ENCODE measurements around the gene TRIP4. TPM values are rescaled to one million over a fixed set of nuclear protein-coding genes. Genes with fewer than 3 reads are reported as not detected.

The TRIP4 gene
- total RNA-seq, 4 donors from 2014 or later = 9.9 to 13.2 (median 11.8) TPM

- no peak for DNase-seq (ENCODE audit: extremely low spot score)
- peaks cover 9 to 28% (median 17%) of the 10 kb centered on the region in 4 donors for H3K36me3 ChIP-seq
- peak overlapping the region in 3 of 4 donors; percentile 25 to 72 (median 63) for H3K27ac ChIP-seq (replicated peaks in 1 of 4)
- peaks cover 29 to 83% (median 57%) of the 10 kb centered on the region in 4 donors for H3K4me1 ChIP-seq
- TF ChIP-seq CTCF (IDR thresholded peaks at IDR 0.05) (no peak), EP300 (IDR thresholded peaks at IDR 0.05) (no peak), POLR2AphosphoS5 (IDR thresholded peaks at IDR 0.05) (no peak), POLR2A (IDR thresholded peaks at IDR 0.05; ENCODE audit: low read depth) (no peak)
- H3K4me3 ChIP-seq = no peak overlapping the region
- intact Hi-C loops (cut with DNase I) = no loop called here
- H3K9me3 ChIP-seq = no peaks in the 10 kb centered on the region
- WGBS = 57% methylated on average over 3 of the region's 3 CpGs
- no peaks in the 10 kb centered on the region for H3K27me3 ChIP-seq
These were observed 113.2 kb downstream of the TRIP4 start for GRCh38 chr15:64500695-64501395.

GRCh38 chr15:64501396-64501715 is 113.7 kb downstream of the TRIP4 start:
- DNase-seq (ENCODE audit: extremely low spot score) = no peak
- intact Hi-C loops (cut with DNase I) = no loop called here
- Histone ChIP-seq H3K27me3 (no peaks in the 10 kb centered on the region), H3K4me3 (no peak overlapping the region), H3K9me3 (no peaks in the 10 kb centered on the region), H3K27ac (replicated peaks in 1 of 4) (peak overlapping the region; percentile 25 to 75 (median 68)), H3K4me1 (peaks cover 29 to 83% (median 61%) of the 10 kb centered on the region in 4 donors), H3K36me3 (peaks cover 9 to 29% (median 16%) of the 10 kb centered on the region in 4 donors)
- no peak for TF ChIP-seq POLR2A (IDR thresholded peaks at IDR 0.05; ENCODE audit: low read depth)
- WGBS = 33% methylated on average over 1 of the region's 1 CpG

- H3K4me3 ChIP-seq = no peak overlapping the region
- peak overlapping the region; percentile 63 to 75 (median 72) for H3K27ac ChIP-seq (replicated peaks in 1 of 4)
- intact Hi-C loops (cut with DNase I) = no loop called here
- H3K36me3 ChIP-seq = peaks cover 9 to 29% (median 13%) of the 10 kb centered on the region in 4 donors
- no peak for DNase-seq (ENCODE audit: extremely low spot score)
- H3K9me3 ChIP-seq = no peaks in the 10 kb centered on the region
- peaks cover 36 to 87% (median 67%) of the 10 kb centered on the region in 4 donors for H3K4me1 ChIP-seq
- no peak for TF ChIP-seq POLR2AphosphoS5 (IDR thresholded peaks at IDR 0.05)
- TF ChIP-seq EP300 (IDR thresholded peaks at IDR 0.05) = no peak
- TF ChIP-seq POLR2A (IDR thresholded peaks at IDR 0.05; ENCODE audit: low read depth) = no peak
- TF ChIP-seq CTCF (IDR thresholded peaks at IDR 0.05) = no peak
- H3K27me3 ChIP-seq = no peaks in the 10 kb centered on the region
- 71% methylated on average over 2 of the region's 2 CpGs for WGBS
These were observed 114.5 kb downstream of the TRIP4 start for GRCh38 chr15:64502151-64502550.

GRCh38 chr15:64502551-64502950 is 114.9 kb downstream of the TRIP4 start:
- peaks cover 9 to 29% (median 12%) of the 10 kb centered on the region in 4 donors for H3K36me3 ChIP-seq
- 75% methylated on average over 3 of the region's 3 CpGs for WGBS
- H3K4me1 ChIP-seq = peaks cover 40 to 88% (median 71%) of the 10 kb centered on the region in 4 donors
- peak overlapping the region; percentile 63 to 75 (median 72) for H3K27ac ChIP-seq (replicated peaks in 1 of 4)
- H3K9me3 ChIP-seq = no peaks in the 10 kb centered on the region
- H3K4me3 ChIP-seq = no peak overlapping the region
- intact Hi-C loops (cut with DNase I) = no loop called here
- TF ChIP-seq EP300 (IDR thresholded peaks at IDR 0.05) (no peak), CTCF (IDR thresholded peaks at IDR 0.05) (no peak), POLR2AphosphoS5 (IDR thresholded peaks at IDR 0.05) (no peak), POLR2A (IDR thresholded peaks at IDR 0.05; ENCODE audit: low read depth) (no peak)
- no peak for DNase-seq (ENCODE audit: extremely low spot score)
- no peaks in the 10 kb centered on the region for H3K27me3 ChIP-seq

- no peaks in the 10 kb centered on the region for H3K27me3 ChIP-seq
- peaks cover 43 to 95% (median 77%) of the 10 kb centered on the region in 4 donors for H3K4me1 ChIP-seq
- TF ChIP-seq EP300 (IDR thresholded peaks at IDR 0.05) (no peak), POLR2A (IDR thresholded peaks at IDR 0.05; ENCODE audit: low read depth) (no peak), CTCF (IDR thresholded peaks at IDR 0.05) (no peak), POLR2AphosphoS5 (IDR thresholded peaks at IDR 0.05) (peak; percentile 38 to 42)
- DNase-seq (ENCODE audit: extremely low spot score) = no peak
- WGBS = 16% methylated on average over 4 of the region's 4 CpGs
- H3K9me3 ChIP-seq = no peaks in the 10 kb centered on the region
- H3K36me3 ChIP-seq = peaks cover 9 to 29% (median 12%) of the 10 kb centered on the region in 4 donors
- intact Hi-C loops (cut with DNase I) = no loop called here
- peak overlapping the region in 3 of 4 donors; percentile 7 to 19 (median 16) for H3K4me3 ChIP-seq
- peak overlapping the region; percentile 63 to 75 (median 72) for H3K27ac ChIP-seq (replicated peaks in 1 of 4)
These were observed 115.6 kb downstream of the TRIP4 start for GRCh38 chr15:64503197-64503596.

Measured in esophagus muscularis mucosa (tissue), 4 donors.